DMS 273 (cell line): ENCODE data around the gene ATP1B4.
"Not testable (repeated sequence)": the region's sequence is repeated elsewhere in the genome, so short reads cannot be mapped to it uniquely, and the experiment has no call there.

ENCODE experiments used
- DNase-seq: peaks from one replicate; lab custom pipeline; 2025; ENCODE audit not compliant: unreplicated experiment; lab: John Stamatoyannopoulos, UW

The ATP1B4 gene

GRCh38 chrX:120361764-120362305 lies at the start of gene ATP1B4:
Gene ATP1B4, plus strand, starts transcription at chrX:120362089. Its CDS starts 80 bp downstream, at chrX:120362169.
- no peak for DNase-seq

- DNase-seq, result no peak
Observed at GRCh38 chrX:120315776-120316175, 46.1 kb upstream of the ATP1B4 start.

- DNase-seq, result no peak
Observed at GRCh38 chrX:120316587-120317283, 45.2 kb upstream of the ATP1B4 start.

GRCh38 chrX:120318411-120318810 lies 43.5 kb upstream of the ATP1B4 start:
- no peak for DNase-seq

- DNase-seq, result no peak
Observed at GRCh38 chrX:120321520-120322281, 40.2 kb upstream of the ATP1B4 start.

- no peak for DNase-seq
Observed at GRCh38 chrX:120331116-120331515, 30.8 kb upstream of the ATP1B4 start.

- DNase-seq, result no peak
Observed at GRCh38 chrX:120332394-120332793, 29.5 kb upstream of the ATP1B4 start.

GRCh38 chrX:120334151-120334550 lies 27.7 kb upstream of the ATP1B4 start:
- DNase-seq, result peak; percentile 27

GRCh38 chrX:120334603-120335002 lies 27.3 kb upstream of the ATP1B4 start:
- no peak for DNase-seq

GRCh38 chrX:120335289-120335688 lies 26.6 kb upstream of the ATP1B4 start:
- DNase-seq, result no peak

GRCh38 chrX:120336899-120337298 lies 25.0 kb upstream of the ATP1B4 start:
- no peak for DNase-seq

- not testable (repeated sequence) for DNase-seq
Observed at GRCh38 chrX:120344566-120344965, 17.3 kb upstream of the ATP1B4 start.

- DNase-seq, result no peak
Observed at GRCh38 chrX:120350450-120351138, 11.3 kb upstream of the ATP1B4 start.

GRCh38 chrX:120356084-120356483 lies 5.8 kb upstream of the ATP1B4 start:
- DNase-seq, result no peak

GRCh38 chrX:120357186-120357585 lies 4.7 kb upstream of the ATP1B4 start:
- no peak for DNase-seq

GRCh38 chrX:120358737-120359456 lies 3.0 kb upstream of the ATP1B4 start:
- peak; percentile 66 for DNase-seq

- DNase-seq, result peak; percentile 80
Observed at GRCh38 chrX:120365320-120365719, 3.4 kb downstream of the ATP1B4 start.

GRCh38 chrX:120365968-120366367 lies 4.1 kb downstream of the ATP1B4 start:
- DNase-seq, result no peak

GRCh38 chrX:120366794-120367193 lies 4.9 kb downstream of the ATP1B4 start:
- DNase-seq, result no peak

- DNase-seq, result no peak
Observed at GRCh38 chrX:120367402-120368109, 5.7 kb downstream of the ATP1B4 start.
